RPMI7951 (cell line): ENCODE results near the gene LBX2. TPM values are rescaled to one million over a fixed set of nuclear protein-coding genes. Genes with fewer than 3 reads are reported as not detected.

Source experiments
- DNase-seq: peaks from one replicate; pipeline ENCODE4 v3.0.0-alpha.2; 2012; ENCODE audit warnings: low read depth
- total RNA-seq: library from RNA; depleted of rRNA; stranded (reverse); fragments of >200 nt; shearing (Covaris generic); gene quantifications from 2 replicates; pipeline ENCODE4 v1.2.3, GENCODE V29; 2014; rRNA removed

LBX2 gene
- total RNA-seq, 1 experiment from 2014 or later: 6.7 TPM

DNA sequence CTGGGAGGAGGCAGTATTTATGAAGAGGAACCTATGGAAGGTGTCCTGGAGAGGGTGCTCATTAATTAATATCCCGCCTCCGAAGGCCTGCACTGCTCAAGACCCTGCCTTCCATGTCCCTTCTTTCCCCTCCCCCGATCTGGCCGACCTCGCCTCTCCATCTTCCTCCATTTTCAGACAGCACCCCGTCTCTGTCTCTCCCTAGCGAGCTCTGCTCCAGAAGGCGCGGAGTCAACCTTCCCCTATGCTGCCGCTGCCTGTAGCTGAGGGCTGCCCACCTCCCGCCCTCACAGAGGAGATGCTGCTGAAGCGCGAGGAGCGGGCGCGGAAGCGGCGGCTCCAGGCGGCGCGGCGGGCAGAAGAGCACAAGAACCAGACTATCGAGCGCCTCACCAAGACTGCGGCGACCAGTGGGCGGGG, 42.3 kb downstream of the LBX2 start:
- DNase-seq: peak; percentile 59

GRCh38 chr2:74454654-74455511, 44.5 kb downstream of the LBX2 start, which contains the start of gene INO80B:
Gene INO80B, plus strand, starts transcription at chr2:74455087. Its CDS starts 30 bp downstream, at chr2:74455117.
- peak; percentile 98 for DNase-seq

DNA sequence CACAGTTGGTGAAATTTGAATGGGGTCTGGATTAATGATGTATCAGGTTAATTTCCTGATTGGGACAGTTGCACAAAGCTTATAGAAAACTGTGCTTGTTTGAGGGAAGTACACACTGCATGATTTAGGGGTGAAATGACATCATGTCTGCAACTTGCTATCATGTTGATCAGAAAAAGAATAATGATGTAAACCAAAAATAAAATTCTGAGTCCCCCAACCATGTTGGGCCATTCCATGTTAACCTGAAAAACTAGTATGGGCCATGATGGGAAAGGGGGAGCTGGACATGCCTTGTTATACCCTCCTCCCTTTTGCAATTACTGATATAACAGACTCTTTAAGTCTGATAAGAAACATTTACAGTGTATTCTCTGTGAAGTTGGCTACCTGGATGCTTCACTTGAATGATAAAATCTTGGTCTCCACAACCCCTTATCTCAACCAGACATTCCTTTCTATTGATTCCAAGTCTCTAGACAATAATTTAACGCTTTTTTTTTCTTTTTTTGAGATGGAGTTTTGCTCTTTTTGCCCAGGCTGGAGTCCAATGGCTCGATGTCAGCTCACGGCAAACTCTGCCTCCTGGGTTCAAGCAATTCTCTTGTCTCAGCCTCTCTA, 48.7 kb downstream of the LBX2 start:
- no peak for DNase-seq

DNA sequence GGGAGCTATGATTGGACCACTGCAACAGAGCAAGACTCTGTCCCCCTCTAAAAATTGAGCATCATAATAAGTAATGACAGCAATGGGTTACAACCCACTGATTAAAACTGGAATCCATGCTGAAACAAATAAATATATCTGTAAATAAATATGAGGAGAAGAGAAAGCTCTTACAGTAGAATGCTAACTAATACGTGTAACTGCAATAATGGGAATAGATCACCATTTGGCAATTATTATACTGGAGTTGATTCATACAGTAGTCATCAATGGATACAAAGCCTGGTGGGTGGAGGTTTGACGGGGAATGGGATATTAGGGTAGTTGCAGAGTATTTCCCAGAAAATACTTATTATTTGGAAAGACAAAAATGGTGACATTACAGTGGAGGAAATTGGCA, 50.6 kb downstream of the LBX2 start:
- DNase-seq: no peak

Other genes starting within 250 kb of the LBX2 start
- 0.10 TPM in 1 of 2 replicates, not detected in the other for gene SLC4A5, start 156.2 kb downstream of the LBX2 start, total RNA-seq
- 88.8 and 93.3 TPM in 2 replicates for gene DCTN1, start 119.3 kb downstream of the LBX2 start, total RNA-seq
- gene C2orf81, start 78.0 kb downstream of the LBX2 start, total RNA-seq: 1.2 and 1.3 TPM in 2 replicates
- 119 and 120 TPM in 2 replicates for gene WDR54, start 77.9 kb downstream of the LBX2 start, total RNA-seq
- 15.1 and 17.7 TPM in 2 replicates for gene RTKN, start 57.7 kb downstream of the LBX2 start, total RNA-seq
- 15.5 and 27.3 TPM in 2 replicates for gene INO80B, start 44.5 kb downstream of the LBX2 start, total RNA-seq
- 66.5 and 70.5 TPM in 2 replicates for gene WBP1, start 41.2 kb downstream of the LBX2 start, total RNA-seq
- gene MOGS, start 34.2 kb downstream of the LBX2 start, total RNA-seq: 41.0 and 44.6 TPM in 2 replicates
- 86.4 and 95.5 TPM in 2 replicates for gene MRPL53, start 26.9 kb downstream of the LBX2 start, total RNA-seq
- 12.3 and 14.3 TPM in 2 replicates for gene CCDC142, start 16.6 kb downstream of the LBX2 start, total RNA-seq
- gene TTC31, start 16.5 kb downstream of the LBX2 start, total RNA-seq: 17.3 and 17.5 TPM in 2 replicates
- 42.3 and 44.7 TPM in 2 replicates for gene PCGF1, start 8.1 kb upstream of the LBX2 start, total RNA-seq
- gene TLX2, start 14.8 kb upstream of the LBX2 start, total RNA-seq: 4.2 and 5.5 TPM in 2 replicates
- gene DQX1, start 26.6 kb upstream of the LBX2 start, total RNA-seq: 0.20 and 0.36 TPM in 2 replicates
- gene AUP1, start 30.1 kb upstream of the LBX2 start, total RNA-seq: 132 and 144 TPM in 2 replicates
- 70.3 and 71.4 TPM in 2 replicates for gene HTRA2, start 30.3 kb upstream of the LBX2 start, total RNA-seq
- 93.6 and 108 TPM in 2 replicates for gene LOXL3, start 54.3 kb upstream of the LBX2 start, total RNA-seq
- 1.8 and 3.1 TPM in 2 replicates for gene DOK1, start 55.1 kb upstream of the LBX2 start, total RNA-seq
- gene M1AP, start 148.7 kb upstream of the LBX2 start, total RNA-seq: 0.36 TPM in 1 of 2 replicates, not detected in the other
- 6.4 and 7.1 TPM in 2 replicates for gene SEMA4F, start 154.6 kb upstream of the LBX2 start, total RNA-seq